AG04450 (cell line): Measurements from ENCODE around the gene FOXB2. TPM values are rescaled to one million over a fixed set of nuclear protein-coding genes. Genes with fewer than 3 reads are reported as not detected.
A peak's percentile ranks its signal among the peaks of the same experiment; 100 is the strongest.

Experiments used
- CTCF ChIA-PET: fragments of 300-600, 350-600 bp; formaldehyde crosslinking; extraction: SDS; loops from one replicate; lab custom pipeline; 2022; ENCODE audit warnings: antibody characterized with exemption, inconsistent platforms; lab: Charles Lee
- POLR2A ChIA-PET: fragments of 350-600 bp; formaldehyde crosslinking; extraction: SDS; loops from one replicate; lab custom pipeline; 2021; ENCODE audit warnings: antibody characterized with exemption, inconsistent platforms; lab: Yijun Ruan, JAX
- DNase-seq: peaks from one replicate; pipeline ENCODE4 v3.0.0-alpha.2; 2011; ENCODE audit warnings: low read depth, low spot score
- H3K27ac ChIP-seq: one replicate; pipeline ENCODE4 v1.5.1; 2012; ENCODE audit warnings: low read depth, low read length, control low read depth
- H3K27me3 ChIP-seq: one replicate; pipeline ENCODE4 v1.6.0; 2012; ENCODE audit warnings: low read length; ENCODE audit not compliant: control insufficient read depth, insufficient read depth
- H3K4me3 ChIP-seq: 2 replicates; pipeline ENCODE4 v1.5.1; 2011; ENCODE audit warnings: mild to moderate bottlenecking, low read depth, low read length, control low read depth
- H3K9me3 ChIP-seq: 2 replicates; pipeline ENCODE4 v1.5.1; 2012; ENCODE audit warnings: low read length; ENCODE audit not compliant: control insufficient read depth, insufficient read depth
- CTCF ChIP-seq: IDR thresholded peaks from 2 replicates; pipeline ENCODE4 v1.5.1; 2011; ENCODE audit warnings: low read depth, low read length, control low read depth, inconsistent platforms
- polyA plus RNA-seq: library from polyadenylated mRNA; depleted of rRNA; stranded (reverse); fragments of >200 nt; gene quantifications from 2 replicates; pipeline ENCODE4 v1.2.3, GENCODE V29; 2011

FOXB2 gene
- polyA plus RNA-seq, 1 experiment: not detected

DNA sequence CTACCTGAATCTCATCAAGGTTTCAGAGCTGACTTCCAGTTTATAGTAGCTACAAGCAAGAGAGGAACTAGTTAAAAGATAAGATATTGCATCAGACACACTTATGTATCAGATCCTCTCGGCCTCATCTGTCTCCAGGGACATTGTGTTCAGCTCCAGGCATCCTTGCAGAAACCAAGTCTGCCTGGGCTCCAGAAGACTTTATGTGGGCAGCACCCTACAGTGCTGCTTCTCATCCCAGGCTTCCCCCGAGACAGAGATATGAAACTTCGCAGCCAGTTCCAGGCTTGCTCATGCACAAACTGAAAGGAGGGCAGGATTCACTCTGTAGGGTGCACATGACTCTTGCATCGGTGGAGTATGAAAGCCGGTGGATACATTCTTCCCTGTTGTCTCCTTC is 33.9 kb upstream of the FOXB2 start:
- Histone ChIP-seq H3K27me3 (no peaks in the 10 kb centered on the region), H3K9me3 (no peaks in the 10 kb centered on the region), H3K4me3 (no peak overlapping the region), H3K27ac (no peak overlapping the region)
- TF ChIP-seq CTCF: no peak
- no peak for DNase-seq
- CTCF ChIA-PET: interaction anchor here (1.1 to 1.5 kb wide), 2 partner anchors 11 to 175 kb away, joined by 3 to 6 read pairs; no protein-coding TSS in a partner anchor
- POLR2A ChIA-PET: no interaction called here

DNA sequence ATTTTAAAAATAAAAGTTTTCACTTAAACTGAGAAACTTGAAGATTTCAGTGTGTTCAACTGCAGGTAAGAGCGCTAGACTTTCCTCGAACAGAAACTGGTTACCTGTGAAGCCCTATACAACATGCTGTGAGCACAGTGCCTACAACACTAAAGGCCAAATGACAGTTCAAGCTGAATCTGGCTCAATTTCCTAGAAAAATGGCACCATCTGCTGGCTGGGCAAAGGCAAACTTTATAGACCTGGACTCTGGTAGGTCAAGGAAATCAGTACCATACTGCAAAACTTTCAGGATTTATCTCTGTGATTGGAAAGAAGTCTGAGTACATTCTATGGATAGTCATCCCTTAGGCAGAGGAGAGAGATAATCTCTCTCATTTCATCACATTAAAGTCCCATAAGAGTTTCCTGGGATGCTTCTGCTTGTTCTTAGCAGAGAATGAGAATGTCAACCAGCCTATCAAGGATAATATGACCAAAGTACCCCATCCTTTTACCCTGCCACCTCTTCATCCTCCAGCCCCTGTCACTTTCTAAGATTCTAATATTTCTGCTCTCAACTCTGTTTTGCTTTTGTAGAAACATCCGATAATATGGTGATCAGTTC is 31.8 kb upstream of the FOXB2 start:
- Histone ChIP-seq H3K27ac (no peak overlapping the region), H3K4me3 (no peak overlapping the region), H3K9me3 (no peaks in the 10 kb centered on the region), H3K27me3 (no peaks in the 10 kb centered on the region)
- ChIA-PET CTCF (interaction anchor here (0.6 to 3.3 kb wide), 9 partner anchors 9 to 232 kb away, joined by 3 to 110 read pairs (median 5); no protein-coding TSS in a partner anchor), POLR2A (no interaction called here)
- TF ChIP-seq CTCF: peak; percentile 72
- no peak for DNase-seq

DNA sequence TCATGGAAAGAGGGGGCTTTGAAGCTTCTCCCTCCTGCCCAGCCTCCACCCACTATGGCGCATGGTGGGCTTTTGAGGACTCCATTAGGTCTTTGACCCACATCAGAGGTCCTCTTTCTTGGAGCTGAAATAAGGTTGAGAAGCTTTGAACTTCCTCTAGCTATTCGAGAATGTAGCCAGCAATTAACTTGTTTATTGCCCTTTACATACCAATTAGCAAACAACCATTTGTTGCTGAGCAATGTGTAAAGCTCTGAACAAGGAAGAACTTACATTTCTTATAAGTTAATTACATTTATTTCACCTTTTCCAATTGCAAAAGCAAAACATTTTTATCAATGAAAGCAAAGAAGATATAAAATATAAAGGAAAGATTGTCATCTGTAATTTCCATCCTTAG is 30.5 kb upstream of the FOXB2 start:
- Histone ChIP-seq H3K27me3 (no peaks in the 10 kb centered on the region), H3K27ac (no peak overlapping the region), H3K4me3 (no peak overlapping the region), H3K9me3 (no peaks in the 10 kb centered on the region)
- no peak for TF ChIP-seq CTCF
- CTCF ChIA-PET: interaction anchor here (1.0 to 3.3 kb wide), 2 partner anchors 179 to 183 kb away, joined by 3 to 110 read pairs; no protein-coding TSS in a partner anchor
- DNase-seq: no peak
- POLR2A ChIA-PET: no interaction called here

DNA sequence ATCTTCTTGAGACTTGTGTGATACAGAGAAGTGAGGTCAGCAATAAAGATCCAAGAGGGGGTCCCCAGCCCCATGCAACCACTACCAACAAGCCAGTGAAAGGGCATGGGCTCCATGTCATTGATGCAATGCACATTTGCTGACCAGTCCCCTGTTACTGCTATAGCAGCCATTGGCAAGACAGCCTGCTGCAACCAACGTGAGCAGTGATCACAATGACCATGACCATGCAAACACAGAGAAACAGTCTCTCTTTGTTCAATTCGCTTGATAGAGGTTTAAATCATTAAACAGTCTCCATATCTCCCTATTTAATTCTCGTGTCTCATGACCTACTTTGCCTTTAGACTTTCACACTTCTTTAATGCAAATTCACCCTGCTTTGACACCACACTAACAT is 30.0 kb upstream of the FOXB2 start:
- no peaks in the 10 kb centered on the region for H3K9me3 ChIP-seq
- POLR2A ChIA-PET: no interaction called here
- CTCF ChIA-PET: interaction anchor here (3.3 kb wide), 1 partner anchor 179 kb away, joined by 110 read pairs; no protein-coding TSS in a partner anchor

More for the DNA sequence above, 30.0 kb upstream of the FOXB2 start:
- TF ChIP-seq CTCF: no peak
- Histone ChIP-seq H3K27me3 (no peaks in the 10 kb centered on the region), H3K4me3 (no peak overlapping the region), H3K27ac (no peak overlapping the region)
- DNase-seq: no peak
